ENCODE measurements around the gene ULK2. TPM values are rescaled to one million over a fixed set of nuclear protein-coding genes. Genes with fewer than 3 reads are reported as not detected.

Gene ULK2
- total and polyA plus RNA-seq, 2 donors from 2014 or later: 6.6 to 16.3 TPM

DNA sequence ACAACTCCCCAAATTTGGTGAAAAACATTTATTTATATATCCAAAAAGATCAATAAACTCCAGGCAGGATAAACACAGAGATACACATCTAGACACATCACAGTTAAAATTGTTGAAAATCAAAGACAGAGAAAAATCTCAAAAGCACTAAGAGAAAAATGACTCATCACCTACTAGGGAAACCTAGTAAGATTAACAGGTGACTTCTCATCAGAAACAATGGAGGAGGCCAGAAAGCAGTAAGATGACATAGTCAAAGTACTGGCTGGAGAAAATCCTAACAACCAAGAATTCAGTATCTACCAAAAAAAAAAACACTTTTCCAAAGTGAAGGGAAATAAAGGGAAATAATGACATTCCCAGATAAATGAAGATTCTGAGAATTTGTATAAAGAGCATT lies 33.8 kb downstream of the ULK2 start:
- Histone ChIP-seq H3K27me3 (ENCODE audit: control insufficient read depth, insufficient read depth, low read length) (no peaks in the 10 kb centered on the region), H3K36me3 (ENCODE audit: control insufficient read depth in 2 of 3, insufficient read depth in 3 of 3, low read length in 3 of 3) (peaks cover 0 to 2% (median 0%) of the 10 kb centered on the region in 3 donors), H3K4me3 (ENCODE audit: low read length in 3 of 3) (no peak overlapping the region), H3K27ac (ENCODE audit: low read depth in 2 of 2, low read length in 2 of 2) (no peak overlapping the region), H3K9me3 (ENCODE audit: control insufficient read depth in 2 of 3, insufficient read depth in 1 of 3, low read length in 3 of 3) (no peaks in the 10 kb centered on the region), H3K9ac (ENCODE audit: low read length in 3 of 3) (no peak overlapping the region), H3K4me1 (ENCODE audit: control insufficient read depth in 2 of 3, insufficient read depth in 2 of 3, low read depth in 1 of 3, low read length in 3 of 3) (no peaks in the 10 kb centered on the region)
- intact Hi-C loops (cut with DNase I): no loop called here
- DNase-seq (no peak), FAIRE-seq (no peak)
- TF ChIP-seq, protein P1, sequence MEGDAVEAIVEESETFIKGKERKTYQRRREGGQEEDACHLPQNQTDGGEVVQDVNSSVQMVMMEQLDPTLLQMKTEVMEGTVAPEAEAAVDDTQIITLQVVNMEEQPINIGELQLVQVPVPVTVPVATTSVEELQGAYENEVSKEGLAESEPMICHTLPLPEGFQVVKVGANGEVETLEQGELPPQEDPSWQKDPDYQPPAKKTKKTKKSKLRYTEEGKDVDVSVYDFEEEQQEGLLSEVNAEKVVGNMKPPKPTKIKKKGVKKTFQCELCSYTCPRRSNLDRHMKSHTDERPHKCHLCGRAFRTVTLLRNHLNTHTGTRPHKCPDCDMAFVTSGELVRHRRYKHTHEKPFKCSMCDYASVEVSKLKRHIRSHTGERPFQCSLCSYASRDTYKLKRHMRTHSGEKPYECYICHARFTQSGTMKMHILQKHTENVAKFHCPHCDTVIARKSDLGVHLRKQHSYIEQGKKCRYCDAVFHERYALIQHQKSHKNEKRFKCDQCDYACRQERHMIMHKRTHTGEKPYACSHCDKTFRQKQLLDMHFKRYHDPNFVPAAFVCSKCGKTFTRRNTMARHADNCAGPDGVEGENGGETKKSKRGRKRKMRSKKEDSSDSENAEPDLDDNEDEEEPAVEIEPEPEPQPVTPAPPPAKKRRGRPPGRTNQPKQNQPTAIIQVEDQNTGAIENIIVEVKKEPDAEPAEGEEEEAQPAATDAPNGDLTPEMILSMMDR (IDR thresholded peaks at IDR 0.05; ENCODE audit: borderline replicate concordance, extremely low read depth, insufficient read depth): no peak

- no peaks in the 10 kb centered on the region for H3K4me1 ChIP-seq (ENCODE audit: control insufficient read depth in 2 of 3, insufficient read depth in 2 of 3, low read depth in 1 of 3, low read length in 3 of 3)
Observed at GRCh38 chr17:19830061-19830460, 37.7 kb downstream of the ULK2 start.

DNA sequence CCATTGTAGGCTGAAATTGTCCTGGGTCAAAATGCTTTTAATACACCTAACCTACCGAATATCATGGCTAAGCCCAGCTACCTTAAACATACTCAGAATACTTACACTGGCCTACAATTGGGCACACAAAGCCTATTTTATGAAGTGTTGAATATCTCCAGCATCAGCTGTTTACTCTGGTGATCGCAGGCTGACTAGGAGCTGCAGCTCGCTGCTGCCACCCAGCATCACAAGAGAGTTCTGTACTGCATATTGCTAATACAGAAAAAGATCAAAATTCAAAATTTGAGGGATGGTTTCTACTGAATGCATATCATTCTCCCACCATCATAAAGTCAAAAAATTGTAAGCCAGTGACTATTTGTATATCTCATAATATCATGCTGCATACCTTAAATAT lies 55.3 kb downstream of the ULK2 start:
- no peak overlapping the region for H3K4me3 ChIP-seq (ENCODE audit: low read length in 3 of 3)
- intact Hi-C loops (cut with DNase I): no loop called here
- H3K9me3 ChIP-seq (ENCODE audit: control insufficient read depth in 2 of 3, insufficient read depth in 1 of 3, low read length in 3 of 3): no peaks in the 10 kb centered on the region
- no peaks in the 10 kb centered on the region for H3K4me1 ChIP-seq (ENCODE audit: control insufficient read depth in 2 of 3, insufficient read depth in 2 of 3, low read depth in 1 of 3, low read length in 3 of 3)
- DNase-seq (peak in 1 of 5 donors; percentile 24), FAIRE-seq (no peak)
- TF ChIP-seq, protein P1 (IDR thresholded peaks at IDR 0.05; ENCODE audit: borderline replicate concordance, extremely low read depth, insufficient read depth): no peak
- peaks cover 3 to 8% (median 4%) of the 10 kb centered on the region in 3 donors for H3K36me3 ChIP-seq (ENCODE audit: control insufficient read depth in 2 of 3, insufficient read depth in 3 of 3, low read length in 3 of 3)
- H3K27ac ChIP-seq (ENCODE audit: low read depth in 2 of 2, low read length in 2 of 2): no peak overlapping the region
- no peaks in the 10 kb centered on the region for H3K27me3 ChIP-seq (ENCODE audit: control insufficient read depth, insufficient read depth, low read length)
- H3K9ac ChIP-seq (ENCODE audit: low read length in 3 of 3): no peak overlapping the region

More at GRCh38 chr17:19830061-19830460, 37.7 kb downstream of the ULK2 start:
- H3K9me3 ChIP-seq (ENCODE audit: control insufficient read depth in 2 of 3, insufficient read depth in 1 of 3, low read length in 3 of 3): no peaks in the 10 kb centered on the region
- no peak overlapping the region for H3K9ac ChIP-seq (ENCODE audit: low read length in 3 of 3)
- H3K27ac ChIP-seq (ENCODE audit: low read depth in 2 of 2, low read length in 2 of 2): no peak overlapping the region
- H3K4me3 ChIP-seq (ENCODE audit: low read length in 3 of 3): no peak overlapping the region
- intact Hi-C loops (cut with DNase I): no loop called here
- TF ChIP-seq, protein P1 (IDR thresholded peaks at IDR 0.05; ENCODE audit: borderline replicate concordance, extremely low read depth, insufficient read depth): no peak
- no peaks in the 10 kb centered on the region for H3K27me3 ChIP-seq (ENCODE audit: control insufficient read depth, insufficient read depth, low read length)
- H3K36me3 ChIP-seq (ENCODE audit: control insufficient read depth in 2 of 3, insufficient read depth in 3 of 3, low read length in 3 of 3): peaks cover 0 to 2% (median 0%) of the 10 kb centered on the region in 3 donors
- DNase-seq (no peak), FAIRE-seq (no peak)

- TF ChIP-seq, protein P1 (IDR thresholded peaks at IDR 0.05; ENCODE audit: borderline replicate concordance, extremely low read depth, insufficient read depth): no peak
- Histone ChIP-seq H3K4me3 (ENCODE audit: low read length in 3 of 3) (no peak overlapping the region), H3K9ac (ENCODE audit: low read length in 3 of 3) (no peak overlapping the region), H3K27ac (ENCODE audit: low read depth in 2 of 2, low read length in 2 of 2) (no peak overlapping the region), H3K27me3 (ENCODE audit: control insufficient read depth, insufficient read depth, low read length) (no peaks in the 10 kb centered on the region), H3K4me1 (ENCODE audit: control insufficient read depth in 2 of 3, insufficient read depth in 2 of 3, low read depth in 1 of 3, low read length in 3 of 3) (no peaks in the 10 kb centered on the region), H3K9me3 (ENCODE audit: control insufficient read depth in 2 of 3, insufficient read depth in 1 of 3, low read length in 3 of 3) (no peaks in the 10 kb centered on the region), H3K36me3 (ENCODE audit: control insufficient read depth in 2 of 3, insufficient read depth in 3 of 3, low read length in 3 of 3) (peaks cover 0 to 14% (median 12%) of the 10 kb centered on the region in 3 donors)
- FAIRE-seq: no peak
- intact Hi-C loops (cut with DNase I): no loop called here
- DNase-seq: peak in 2 of 5 donors; percentile 46 to 87
Observed at GRCh38 chr17:19805006-19805405, 62.7 kb downstream of the ULK2 start.
